BE2C (cell line): Measurements from ENCODE around the gene CDH23.

Source experiments
- DNase-seq: peaks from one replicate; pipeline ENCODE4 v3.0.0-alpha.2; 2020
- H3K27me3 ChIP-seq: fragments of 250-450 bp; sonication (Bioruptor Pico); 2 replicates; pipeline ENCODE4 v1.5.1; 2020; ENCODE audit warnings: mild to moderate bottlenecking
- H3K36me3 ChIP-seq: fragments of 250-450 bp; sonication (Bioruptor Pico); 2 replicates; pipeline ENCODE4 v1.5.1; 2020; ENCODE audit warnings: mild to moderate bottlenecking
- H3K4me1 ChIP-seq: fragments of 250-450 bp; sonication (Bioruptor Pico); 2 replicates; pipeline ENCODE4 v1.5.1; 2020
- H3K4me3 ChIP-seq: 2 replicates; pipeline ENCODE4 v1.5.1; 2011; ENCODE audit warnings: low read depth, low read length
- H3K9me3 ChIP-seq: fragments of 250-450 bp; sonication (Bioruptor Pico); 2 replicates; pipeline ENCODE4 v1.5.1; 2020
- TF ChIP-seq, protein P1 (sequence below): IDR thresholded peaks from 2 replicates; pipeline ENCODE4 v1.5.1; 2012; ENCODE audit warnings: mild to moderate bottlenecking, low read depth, low read length

Gene CDH23

DNA sequence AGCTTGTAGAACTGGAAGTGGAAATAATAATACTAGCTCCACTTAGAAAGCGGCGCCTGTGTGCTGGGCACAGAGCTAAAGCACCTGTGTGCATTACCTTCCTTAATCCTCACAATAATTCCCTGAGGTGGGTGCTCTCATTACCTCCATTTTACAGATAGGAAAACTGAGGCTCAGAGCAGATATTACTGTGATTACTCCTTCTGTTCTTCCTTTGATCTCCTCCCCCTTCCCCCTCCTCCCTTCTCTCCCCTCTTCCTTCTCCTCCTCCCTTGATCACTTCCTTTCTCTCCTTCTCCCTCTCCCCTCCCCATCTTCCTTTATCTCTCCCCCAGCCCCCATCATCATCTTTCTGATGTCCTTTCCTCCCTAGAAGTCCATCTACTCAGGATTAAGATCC, 267.9 kb downstream of the CDH23 start:
- no peak for DNase-seq
- Histone ChIP-seq H3K9me3 (no peaks in the 10 kb centered on the region), H3K27me3 (no peaks in the 10 kb centered on the region), H3K36me3 (no peaks in the 10 kb centered on the region), H3K4me1 (peaks cover under 1% of the 10 kb centered on the region), H3K4me3 (no peak overlapping the region)
- TF ChIP-seq, protein P1, sequence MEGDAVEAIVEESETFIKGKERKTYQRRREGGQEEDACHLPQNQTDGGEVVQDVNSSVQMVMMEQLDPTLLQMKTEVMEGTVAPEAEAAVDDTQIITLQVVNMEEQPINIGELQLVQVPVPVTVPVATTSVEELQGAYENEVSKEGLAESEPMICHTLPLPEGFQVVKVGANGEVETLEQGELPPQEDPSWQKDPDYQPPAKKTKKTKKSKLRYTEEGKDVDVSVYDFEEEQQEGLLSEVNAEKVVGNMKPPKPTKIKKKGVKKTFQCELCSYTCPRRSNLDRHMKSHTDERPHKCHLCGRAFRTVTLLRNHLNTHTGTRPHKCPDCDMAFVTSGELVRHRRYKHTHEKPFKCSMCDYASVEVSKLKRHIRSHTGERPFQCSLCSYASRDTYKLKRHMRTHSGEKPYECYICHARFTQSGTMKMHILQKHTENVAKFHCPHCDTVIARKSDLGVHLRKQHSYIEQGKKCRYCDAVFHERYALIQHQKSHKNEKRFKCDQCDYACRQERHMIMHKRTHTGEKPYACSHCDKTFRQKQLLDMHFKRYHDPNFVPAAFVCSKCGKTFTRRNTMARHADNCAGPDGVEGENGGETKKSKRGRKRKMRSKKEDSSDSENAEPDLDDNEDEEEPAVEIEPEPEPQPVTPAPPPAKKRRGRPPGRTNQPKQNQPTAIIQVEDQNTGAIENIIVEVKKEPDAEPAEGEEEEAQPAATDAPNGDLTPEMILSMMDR = no peak

- no peak for DNase-seq
- no peaks in the 10 kb centered on the region for H3K4me1 ChIP-seq
- no peaks in the 10 kb centered on the region for H3K9me3 ChIP-seq
- H3K27me3 ChIP-seq = no peaks in the 10 kb centered on the region
- TF ChIP-seq, protein P1 = no peak
- H3K36me3 ChIP-seq = no peaks in the 10 kb centered on the region
- H3K4me3 ChIP-seq = no peak overlapping the region
Observed at GRCh38 chr10:71665456-71665855, 268.7 kb downstream of the CDH23 start.

- H3K4me3 ChIP-seq = no peak overlapping the region
- no peaks in the 10 kb centered on the region for H3K9me3 ChIP-seq
- no peak for DNase-seq
- H3K36me3 ChIP-seq = no peaks in the 10 kb centered on the region
- no peaks in the 10 kb centered on the region for H3K4me1 ChIP-seq
- no peaks in the 10 kb centered on the region for H3K27me3 ChIP-seq
- TF ChIP-seq, protein P1 = no peak
Observed at GRCh38 chr10:71666639-71667386, 270.1 kb downstream of the CDH23 start.

- TF ChIP-seq, protein P1 = no peak
- no peak for DNase-seq
- H3K9me3 ChIP-seq = no peaks in the 10 kb centered on the region
- no peak overlapping the region for H3K4me3 ChIP-seq
- H3K27me3 ChIP-seq = no peaks in the 10 kb centered on the region
- H3K36me3 ChIP-seq = no peaks in the 10 kb centered on the region
- no peaks in the 10 kb centered on the region for H3K4me1 ChIP-seq
Observed at GRCh38 chr10:71667387-71667752, 270.6 kb downstream of the CDH23 start.

DNA sequence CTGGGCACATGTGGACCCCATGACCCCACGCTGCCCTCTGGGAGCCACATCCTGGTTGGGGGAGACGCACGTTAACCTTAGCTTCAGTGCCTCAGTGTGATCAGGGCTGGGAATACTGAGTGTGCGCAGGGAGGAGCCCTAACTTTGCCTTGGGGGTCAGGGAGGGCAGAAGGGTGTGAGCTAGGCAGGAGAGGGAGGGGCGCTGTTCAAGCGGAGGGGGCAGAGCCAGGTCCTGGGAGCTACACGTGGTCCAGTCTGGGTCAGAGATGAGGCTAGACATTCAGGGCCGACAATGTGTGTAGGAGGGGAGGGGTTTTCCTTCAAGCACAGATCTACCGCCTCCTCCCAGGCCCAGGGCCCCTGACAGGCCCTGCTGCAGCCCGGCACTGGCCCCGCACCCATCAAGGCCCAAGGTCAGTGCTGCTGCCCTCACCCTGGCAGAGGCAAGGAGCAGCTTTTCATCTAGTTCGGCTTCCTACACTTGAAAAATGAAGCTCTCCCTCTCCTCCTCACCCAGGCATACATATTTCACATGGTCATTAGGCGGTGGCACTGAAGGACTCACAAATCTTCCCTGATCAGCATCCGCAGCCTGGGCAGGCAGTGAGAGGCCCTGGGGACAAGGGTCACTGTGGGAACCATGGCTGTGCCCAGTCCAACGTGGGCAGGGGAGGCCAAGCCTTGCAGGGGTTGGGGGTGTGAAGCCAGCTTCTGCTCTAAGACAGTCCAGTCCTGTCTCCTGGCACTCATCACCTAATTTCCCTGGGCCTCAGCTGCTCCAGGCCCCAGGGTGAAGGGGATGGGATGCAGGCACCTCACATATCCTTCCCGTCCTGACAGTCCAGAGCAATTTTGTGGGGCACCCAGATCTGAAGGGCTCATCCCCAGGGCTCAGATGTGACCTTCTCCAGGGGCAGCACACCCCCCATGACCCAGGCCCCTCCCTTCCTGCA, 275.6 kb downstream of the CDH23 start:
- no peaks in the 10 kb centered on the region for H3K27me3 ChIP-seq
- no peak for DNase-seq
- TF ChIP-seq, protein P1 = no peak

More for the DNA sequence above, 275.6 kb downstream of the CDH23 start:
- H3K9me3 ChIP-seq = no peaks in the 10 kb centered on the region
- no peaks in the 10 kb centered on the region for H3K36me3 ChIP-seq
- H3K4me3 ChIP-seq = no peak overlapping the region
- no peaks in the 10 kb centered on the region for H3K4me1 ChIP-seq
